ENCODE measurements around the gene SCAND1.

Gene SCAND1

DNA sequence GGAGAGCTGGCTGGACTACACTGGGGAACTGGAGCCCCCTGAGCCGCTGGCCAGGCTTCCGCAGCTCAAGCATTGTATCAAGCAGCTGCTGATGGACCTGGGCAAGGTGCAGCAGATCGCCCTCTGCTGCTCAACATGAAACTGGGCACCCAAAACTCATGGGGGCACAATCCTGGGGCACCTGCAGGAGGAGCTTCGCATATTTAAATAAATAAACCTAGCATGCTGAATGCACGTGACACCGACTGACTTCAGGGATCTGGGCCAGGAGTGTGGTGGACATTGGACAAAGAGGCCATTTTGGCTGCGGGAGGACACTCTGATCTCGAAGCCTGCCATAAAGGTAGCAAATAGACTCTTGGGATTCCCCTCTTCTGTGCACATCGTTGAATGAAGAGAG is 6.8 kb downstream of the SCAND1 start:
- FAIRE-seq (no peak), DNase-seq (ENCODE audit: insufficient read length, low spot score) (no peak)
- TF ChIP-seq, protein P1, sequence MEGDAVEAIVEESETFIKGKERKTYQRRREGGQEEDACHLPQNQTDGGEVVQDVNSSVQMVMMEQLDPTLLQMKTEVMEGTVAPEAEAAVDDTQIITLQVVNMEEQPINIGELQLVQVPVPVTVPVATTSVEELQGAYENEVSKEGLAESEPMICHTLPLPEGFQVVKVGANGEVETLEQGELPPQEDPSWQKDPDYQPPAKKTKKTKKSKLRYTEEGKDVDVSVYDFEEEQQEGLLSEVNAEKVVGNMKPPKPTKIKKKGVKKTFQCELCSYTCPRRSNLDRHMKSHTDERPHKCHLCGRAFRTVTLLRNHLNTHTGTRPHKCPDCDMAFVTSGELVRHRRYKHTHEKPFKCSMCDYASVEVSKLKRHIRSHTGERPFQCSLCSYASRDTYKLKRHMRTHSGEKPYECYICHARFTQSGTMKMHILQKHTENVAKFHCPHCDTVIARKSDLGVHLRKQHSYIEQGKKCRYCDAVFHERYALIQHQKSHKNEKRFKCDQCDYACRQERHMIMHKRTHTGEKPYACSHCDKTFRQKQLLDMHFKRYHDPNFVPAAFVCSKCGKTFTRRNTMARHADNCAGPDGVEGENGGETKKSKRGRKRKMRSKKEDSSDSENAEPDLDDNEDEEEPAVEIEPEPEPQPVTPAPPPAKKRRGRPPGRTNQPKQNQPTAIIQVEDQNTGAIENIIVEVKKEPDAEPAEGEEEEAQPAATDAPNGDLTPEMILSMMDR (IDR thresholded peaks at IDR 0.05; ENCODE audit: insufficient read depth, missing control alignments): peak; percentile 50

DNA sequence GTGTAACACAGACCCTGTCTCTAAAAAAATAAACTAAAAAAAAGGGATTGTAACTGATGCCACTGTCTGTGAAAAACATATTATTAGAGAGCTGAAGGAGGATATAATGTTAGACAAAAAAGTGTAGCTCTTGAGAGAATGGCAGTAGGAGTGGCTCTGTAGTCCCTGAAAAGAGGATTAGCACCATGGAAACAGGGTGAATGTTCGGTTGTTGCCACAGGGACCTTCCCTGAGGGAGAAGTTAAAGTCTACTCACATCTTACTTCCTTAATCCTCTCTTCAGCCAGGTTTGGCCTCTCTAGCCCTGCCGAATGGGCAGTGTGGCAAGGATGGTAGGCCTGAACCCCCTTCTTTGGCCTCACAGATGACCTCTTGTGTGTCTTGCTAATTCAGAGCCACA is 12.1 kb downstream of the SCAND1 start:
- TF ChIP-seq, protein P1 (IDR thresholded peaks at IDR 0.05; ENCODE audit: insufficient read depth, missing control alignments): no peak
- FAIRE-seq (peak; percentile 80), DNase-seq (ENCODE audit: insufficient read length, low spot score) (peak; percentile 94)

DNA sequence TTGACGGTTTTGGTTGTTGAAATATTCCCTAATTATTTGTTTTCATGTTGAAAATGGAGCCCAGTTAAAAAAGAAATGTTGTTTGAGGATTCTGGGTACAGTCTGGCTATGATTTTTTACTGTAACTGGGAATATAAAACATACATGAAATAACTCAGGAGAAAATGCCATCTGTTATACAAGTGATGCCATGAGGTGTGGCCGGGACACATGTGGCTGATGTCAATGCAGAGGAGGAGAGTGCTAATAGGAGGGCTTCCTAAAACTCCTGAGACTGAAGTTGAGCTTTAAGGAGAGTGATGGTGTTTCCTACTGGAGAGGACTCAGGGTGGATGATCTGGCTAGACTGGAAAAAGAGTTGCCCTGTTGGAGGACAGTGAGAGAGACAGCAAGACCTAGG is 12.7 kb downstream of the SCAND1 start:
- no peak for DNase-seq (ENCODE audit: insufficient read length, low spot score)
- TF ChIP-seq, protein P1 (IDR thresholded peaks at IDR 0.05; ENCODE audit: insufficient read depth, missing control alignments): no peak
- FAIRE-seq: no peak

DNA sequence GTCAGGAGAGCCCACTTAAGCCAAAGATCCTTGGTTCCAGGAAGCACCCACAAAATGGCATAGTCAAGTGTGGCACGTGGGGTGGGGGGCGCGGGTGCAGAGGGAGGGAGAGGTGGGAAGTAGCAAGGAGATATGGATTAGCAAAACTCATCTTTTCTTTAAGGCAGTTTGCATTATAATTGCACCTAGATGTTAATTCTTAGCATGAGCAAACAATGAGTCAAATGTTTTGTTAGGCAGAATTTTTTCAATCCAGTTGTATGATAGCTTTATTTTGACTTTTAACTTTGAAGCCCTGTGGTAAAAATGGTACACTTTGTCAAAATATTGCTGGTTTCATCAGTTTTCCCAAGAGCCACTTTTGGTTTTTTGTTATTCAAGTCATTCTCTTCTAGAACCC is 15.0 kb downstream of the SCAND1 start:
- FAIRE-seq: no peak

DNA sequence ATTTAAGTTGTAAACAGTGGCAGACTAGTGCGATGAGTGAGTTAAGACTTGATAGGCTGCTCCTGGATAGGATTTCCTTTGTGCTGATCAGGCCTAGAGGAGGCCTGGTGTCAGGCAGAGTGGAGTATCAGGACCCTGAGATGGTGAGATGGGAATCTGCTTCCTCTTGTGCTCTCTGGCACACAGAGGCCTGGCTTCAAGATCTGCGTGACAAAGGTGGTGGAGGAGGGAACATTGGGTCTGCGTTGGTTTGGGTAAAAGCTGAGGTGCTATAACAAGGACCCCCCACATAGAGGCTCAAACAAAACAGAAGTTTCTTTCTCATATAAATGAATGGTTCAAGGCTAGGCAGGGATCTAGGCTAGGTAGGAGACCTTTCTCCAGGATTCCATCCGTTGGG is 20.3 kb downstream of the SCAND1 start:
- no peak for FAIRE-seq
- DNase-seq (ENCODE audit: insufficient read length, low spot score): no peak
- TF ChIP-seq, protein P1 (IDR thresholded peaks at IDR 0.05; ENCODE audit: insufficient read depth, missing control alignments): no peak

More for the DNA sequence above, 15.0 kb downstream of the SCAND1 start:
- DNase-seq (ENCODE audit: insufficient read length, low spot score): no peak
- TF ChIP-seq, protein P1 (IDR thresholded peaks at IDR 0.05; ENCODE audit: insufficient read depth, missing control alignments): no peak

DNA sequence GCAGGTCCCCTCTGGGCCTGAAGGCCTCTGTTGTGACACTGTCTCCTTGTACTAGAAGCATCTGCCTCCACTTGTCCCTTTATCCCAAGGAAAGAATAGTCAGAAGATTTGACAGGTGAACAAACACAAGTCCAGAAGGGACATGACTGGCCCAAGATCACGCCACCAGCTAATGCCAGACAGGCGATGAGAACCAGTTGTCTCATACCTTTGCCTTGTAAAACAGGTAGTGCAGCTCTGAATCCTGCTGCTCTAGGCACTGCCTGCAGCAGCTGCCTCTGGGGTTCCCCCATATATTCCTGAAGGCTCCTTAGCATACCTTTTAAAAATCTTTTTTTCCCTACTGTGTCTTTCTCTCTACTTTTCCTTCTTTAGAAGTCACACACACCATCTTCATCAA is 25.0 kb downstream of the SCAND1 start:
- FAIRE-seq (no peak), DNase-seq (ENCODE audit: insufficient read length, low spot score) (no peak)
- TF ChIP-seq, protein P1 (IDR thresholded peaks at IDR 0.05; ENCODE audit: insufficient read depth, missing control alignments): no peak

DNA sequence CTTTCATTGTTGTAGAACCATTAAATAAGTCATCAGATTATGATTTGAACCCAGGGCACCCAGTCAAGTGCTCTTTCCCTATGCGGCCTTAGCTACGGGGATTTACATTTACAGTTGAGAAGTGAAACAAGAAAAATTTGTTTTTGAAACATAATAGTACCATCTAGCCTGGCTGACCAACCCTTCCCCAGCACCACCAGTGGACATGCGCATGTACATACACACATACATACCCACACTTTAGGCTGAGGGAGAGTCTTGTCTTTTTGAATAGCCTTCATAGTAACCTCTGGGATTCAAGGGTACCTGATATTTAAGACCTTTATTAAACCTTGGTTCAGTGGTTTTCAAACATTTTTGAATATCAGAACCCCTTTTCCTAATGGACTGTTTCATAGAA is 33.8 kb downstream of the SCAND1 start:
- FAIRE-seq: no peak

More for the DNA sequence above, 33.8 kb downstream of the SCAND1 start:
- TF ChIP-seq, protein P1 (IDR thresholded peaks at IDR 0.05; ENCODE audit: insufficient read depth, missing control alignments): no peak
- DNase-seq (ENCODE audit: insufficient read length, low spot score): no peak
